ENCODE data around the gene MRPS11.
"Not testable (repeated sequence)": the region's sequence is repeated elsewhere in the genome, so short reads cannot be mapped to it uniquely, and the experiment has no call there.

Gene MRPS11

GRCh38 chr15:88467073-88467934, at the start of gene MRPS11, which contains the start of gene MRPL46:
Gene MRPS11 (plus strand): TSS chr15:88467708. CDS start chr15:88467718, 10 bp downstream.
Gene MRPL46 (minus strand): TSS chr15:88467388. CDS start chr15:88467377, 11 bp downstream.
- peak; percentile 83 for DNase-seq (ENCODE audit: low read depth)

GRCh38 chr15:88419830-88420229, 47.7 kb upstream of the MRPS11 start:
- no peak for DNase-seq (ENCODE audit: low read depth)

- no peak for DNase-seq (ENCODE audit: low read depth)
These were observed 44.2 kb upstream of the MRPS11 start for GRCh38 chr15:88423331-88423730.

GRCh38 chr15:88426304-88426703, 41.2 kb upstream of the MRPS11 start:
- no peak for DNase-seq (ENCODE audit: low read depth)

- DNase-seq (ENCODE audit: low read depth): no peak
These were observed 39.5 kb upstream of the MRPS11 start for GRCh38 chr15:88428053-88428452.

- no peak for DNase-seq (ENCODE audit: low read depth)
These were observed 38.5 kb upstream of the MRPS11 start for GRCh38 chr15:88428805-88429605.

- DNase-seq (ENCODE audit: low read depth): no peak
These were observed 37.5 kb upstream of the MRPS11 start for GRCh38 chr15:88430051-88430450.

- no peak for DNase-seq (ENCODE audit: low read depth)
These were observed 36.1 kb upstream of the MRPS11 start for GRCh38 chr15:88431441-88431840.

- no peak for DNase-seq (ENCODE audit: low read depth)
These were observed 34.3 kb upstream of the MRPS11 start for GRCh38 chr15:88433046-88433685.

GRCh38 chr15:88434106-88434505, 33.4 kb upstream of the MRPS11 start:
- not testable (repeated sequence) for DNase-seq (ENCODE audit: low read depth)

- DNase-seq (ENCODE audit: low read depth): no peak
These were observed 29.3 kb upstream of the MRPS11 start for GRCh38 chr15:88438181-88438580.

- no peak for DNase-seq (ENCODE audit: low read depth)
These were observed 27.5 kb upstream of the MRPS11 start for GRCh38 chr15:88440021-88440420.

- DNase-seq (ENCODE audit: low read depth): no peak
These were observed 26.3 kb upstream of the MRPS11 start for GRCh38 chr15:88441076-88441730.

- no peak for DNase-seq (ENCODE audit: low read depth)
These were observed 20.3 kb upstream of the MRPS11 start for GRCh38 chr15:88447206-88447605.

- no peak for DNase-seq (ENCODE audit: low read depth)
These were observed 19.8 kb upstream of the MRPS11 start for GRCh38 chr15:88447741-88448140.

- no peak for DNase-seq (ENCODE audit: low read depth)
These were observed 18.5 kb upstream of the MRPS11 start for GRCh38 chr15:88448991-88449461.

GRCh38 chr15:88449581-88449980, 17.9 kb upstream of the MRPS11 start:
- DNase-seq (ENCODE audit: low read depth): no peak

- DNase-seq (ENCODE audit: low read depth): peak; percentile 72
These were observed 17.2 kb upstream of the MRPS11 start for GRCh38 chr15:88450125-88450798.

- DNase-seq (ENCODE audit: low read depth): no peak
These were observed 13.9 kb upstream of the MRPS11 start for GRCh38 chr15:88453651-88454050.

- no peak for DNase-seq (ENCODE audit: low read depth)
These were observed 13.3 kb upstream of the MRPS11 start for GRCh38 chr15:88454236-88454635.

Data from activated T-cell treated with anti-CD3 and anti-CD28 coated beads for 48 hours (primary cell).